Measurements from ENCODE around the gene PACSIN3. TPM values are rescaled to one million over a fixed set of nuclear protein-coding genes. Genes with fewer than 3 reads are reported as not detected.

Gene PACSIN3
- total and polyA plus RNA-seq, 2 donors (not counting 3 experiments of a cell fraction or from before 2014, with no cell fraction given) = 15.2 to 27.2 TPM

- TF ChIP-seq MYC (IDR thresholded peaks at IDR 0.05; ENCODE audit: low read depth, low read length) (no peak), GATA2 (IDR thresholded peaks at IDR 0.05; ENCODE audit: insufficient read depth, insufficient read length, low read depth, low read length) (no peak), FOS (IDR thresholded peaks at IDR 0.05; ENCODE audit: borderline replicate concordance, insufficient read depth, low read length) (no peak), MAX (IDR thresholded peaks at IDR 0.05; ENCODE audit: insufficient read depth, insufficient read length) (no peak), JUN (IDR thresholded peaks at IDR 0.05; ENCODE audit: borderline replicate concordance, insufficient read depth, insufficient read length, low read depth) (no peak), EZH2 (IDR thresholded peaks at IDR 0.05; ENCODE audit: borderline replicate concordance, low read depth, low read length, severe bottlenecking) (no peak), POLR2A (IDR thresholded peaks at IDR 0.05; ENCODE audit: low read depth, low read length) (no peak), POLR2AphosphoS5 (IDR thresholded peaks at IDR 0.05; ENCODE audit: insufficient read depth, low read depth, low read length) (no peak), CTCF (IDR thresholded peaks at IDR 0.05; ENCODE audit: extremely low read depth in 1 of 2, insufficient read depth in 1 of 2, low read depth in 1 of 2, low read length in 2 of 2) (no peak)
- H3K79me2 ChIP-seq (ENCODE audit: control insufficient read depth, insufficient read depth, low read length) = no peaks in the 10 kb centered on the region
- H3K9ac ChIP-seq (replicated peaks; ENCODE audit: extremely low read depth, insufficient read depth, low read length) = no peak overlapping the region
- POLR2A ChIA-PET = interaction anchor here (0.7 kb wide), 1 partner anchor 10 kb away, joined by 3 read pairs; no protein-coding TSS in a partner anchor
- H3K4me3 ChIP-seq (replicated peaks in 1 of 3; ENCODE audit: insufficient read depth in 1 of 3, low read depth in 1 of 3, low read length in 3 of 3) = no peak overlapping the region
- no peaks in the 10 kb centered on the region for H4K20me1 ChIP-seq (replicated peaks; ENCODE audit: control insufficient read depth, extremely low read depth, insufficient read depth, low read length)
- FAIRE-seq (no peak), DNase-seq (ENCODE audit: low read depth, low spot score) (peak; percentile 25)
- H3K4me2 ChIP-seq (ENCODE audit: insufficient read depth, low read length) = no peak overlapping the region
- intact Hi-C loops (cut with micrococcal nuclease) = no loop called here
- H3K36me3 ChIP-seq (ENCODE audit: control insufficient read depth in 2 of 2, extremely low read depth in 1 of 2, insufficient read depth in 2 of 2, low read length in 2 of 2) = peaks cover 0 to under 1% of the 10 kb centered on the region in 2 experiments
- dilution Hi-C loops (cut with MboI; ENCODE audit: extremely low pct_ligation_motif_present, low sequenced_read_pairs) = no loop called here
- no TSS peak for BruUV-seq (replicated peaks)
- CTCF ChIA-PET = interaction anchor here (0.8 kb wide), 1 partner anchor 12 kb away, joined by 3 read pairs; no protein-coding TSS in a partner anchor
- no peaks in the 10 kb centered on the region for H3K27me3 ChIP-seq (ENCODE audit: control insufficient read depth in 2 of 2, insufficient read depth in 2 of 2, low read length in 2 of 2)
- H2AFZ ChIP-seq (ENCODE audit: low read depth, low read length) = no peak overlapping the region
- H3K4me1 ChIP-seq (ENCODE audit: control insufficient read depth, extremely low read depth, insufficient read depth, low read length) = no peaks in the 10 kb centered on the region
- no peaks in the 10 kb centered on the region for H3K9me3 ChIP-seq (replicated peaks; ENCODE audit: control insufficient read depth, insufficient read depth, low read length)
- H3K27ac ChIP-seq (ENCODE audit: insufficient read depth, low read depth, low read length) = no peak overlapping the region
- no peaks in the 10 kb centered on the region for H3K9me1 ChIP-seq (replicated peaks; ENCODE audit: control insufficient read depth, extremely low read depth, insufficient read depth, low read length)
Observed at GRCh38 chr11:47158242-47158641, 28.0 kb downstream of the PACSIN3 start.

Data from endothelial cell of umbilical vein (primary cell).